ENCODE data around the gene METTL24.

DNA sequence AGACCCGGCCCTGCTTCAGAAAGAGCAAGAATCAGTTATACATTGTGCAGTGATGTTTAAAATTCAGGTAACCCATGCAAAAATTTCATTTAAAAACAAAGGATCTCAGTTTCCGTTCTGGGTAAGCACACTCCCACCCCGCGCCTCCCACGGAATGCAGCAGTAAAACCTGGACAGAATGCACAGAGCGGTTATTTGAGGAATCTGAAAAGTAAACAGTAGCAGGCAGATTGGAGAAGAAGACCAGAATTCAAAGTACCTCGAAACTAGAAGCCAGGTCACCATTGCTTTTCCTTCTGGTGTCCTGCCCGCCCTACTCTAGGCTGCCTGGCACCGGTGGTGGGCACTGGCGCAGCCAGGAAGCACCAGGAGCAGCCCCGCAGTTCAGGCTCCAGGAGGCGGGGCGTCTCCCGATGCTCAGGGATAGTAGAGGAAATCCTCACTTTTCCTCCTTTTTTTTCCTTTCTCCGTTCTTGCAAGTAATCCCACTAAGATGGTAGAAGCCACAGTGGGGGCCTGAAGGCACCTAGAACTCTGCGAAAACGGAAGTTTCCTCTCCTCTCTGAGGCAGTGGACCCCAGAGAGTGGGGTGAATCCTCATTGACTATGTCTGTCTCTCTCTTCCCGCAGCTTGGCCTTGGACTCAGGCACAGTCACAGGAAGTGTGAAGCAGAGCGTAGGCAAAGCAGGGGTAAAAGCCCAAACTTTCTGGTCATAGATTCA lies 28.3 kb downstream of the METTL24 start:
- TF ChIP-seq, protein P1, sequence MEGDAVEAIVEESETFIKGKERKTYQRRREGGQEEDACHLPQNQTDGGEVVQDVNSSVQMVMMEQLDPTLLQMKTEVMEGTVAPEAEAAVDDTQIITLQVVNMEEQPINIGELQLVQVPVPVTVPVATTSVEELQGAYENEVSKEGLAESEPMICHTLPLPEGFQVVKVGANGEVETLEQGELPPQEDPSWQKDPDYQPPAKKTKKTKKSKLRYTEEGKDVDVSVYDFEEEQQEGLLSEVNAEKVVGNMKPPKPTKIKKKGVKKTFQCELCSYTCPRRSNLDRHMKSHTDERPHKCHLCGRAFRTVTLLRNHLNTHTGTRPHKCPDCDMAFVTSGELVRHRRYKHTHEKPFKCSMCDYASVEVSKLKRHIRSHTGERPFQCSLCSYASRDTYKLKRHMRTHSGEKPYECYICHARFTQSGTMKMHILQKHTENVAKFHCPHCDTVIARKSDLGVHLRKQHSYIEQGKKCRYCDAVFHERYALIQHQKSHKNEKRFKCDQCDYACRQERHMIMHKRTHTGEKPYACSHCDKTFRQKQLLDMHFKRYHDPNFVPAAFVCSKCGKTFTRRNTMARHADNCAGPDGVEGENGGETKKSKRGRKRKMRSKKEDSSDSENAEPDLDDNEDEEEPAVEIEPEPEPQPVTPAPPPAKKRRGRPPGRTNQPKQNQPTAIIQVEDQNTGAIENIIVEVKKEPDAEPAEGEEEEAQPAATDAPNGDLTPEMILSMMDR (conservative IDR thresholded peaks at IDR 0.05; ENCODE audit: low read length), result no peak
- TF ChIP-seq EZH2phosphoT487 (IDR thresholded peaks at IDR 0.05; ENCODE audit: borderline replicate concordance), result no peak
